ENCODE measurements around the gene PRPF4.
"Not testable (repeated sequence)": the region's sequence is repeated elsewhere in the genome, so short reads cannot be mapped to it uniquely, and the experiment has no call there.

PRPF4 gene

GRCh38 chr9:113275157-113276131, at the start of gene PRPF4, which contains the start of gene CDC26:
PRPF4 (plus strand) TSS chr9:113275658; CDS start chr9:113275744, 86 bp downstream.
CDC26 (minus strand) TSS chr9:113275572; CDS start chr9:113272507, 3,065 bp downstream.
- peak; percentile 92 for DNase-seq (ENCODE audit: low read depth)
- peak within 1 kb of the TSS; percentile 95 for H3K4me3 ChIP-seq (ENCODE audit: low read depth, low read length)
- no peak for TF ChIP-seq CTCF (IDR thresholded peaks at IDR 0.05; ENCODE audit: low read depth, low read length, missing control alignments)

- DNase-seq (ENCODE audit: low read depth) = no peak
- no peak for TF ChIP-seq CTCF (IDR thresholded peaks at IDR 0.05; ENCODE audit: low read depth, low read length, missing control alignments)
- no peak overlapping the region for H3K4me3 ChIP-seq (ENCODE audit: low read depth, low read length)
Observed at GRCh38 chr9:113227436-113227835, 48.0 kb upstream of the PRPF4 start.

- no peak for DNase-seq (ENCODE audit: low read depth)
- no peak for TF ChIP-seq CTCF (IDR thresholded peaks at IDR 0.05; ENCODE audit: low read depth, low read length, missing control alignments)
- H3K4me3 ChIP-seq (ENCODE audit: low read depth, low read length) = no peak overlapping the region
Observed at GRCh38 chr9:113228130-113228665, 47.3 kb upstream of the PRPF4 start.

- no peak overlapping the region for H3K4me3 ChIP-seq (ENCODE audit: low read depth, low read length)
- TF ChIP-seq CTCF (IDR thresholded peaks at IDR 0.05; ENCODE audit: low read depth, low read length, missing control alignments) = no peak
- DNase-seq (ENCODE audit: low read depth) = no peak
Observed at GRCh38 chr9:113231701-113232100, 43.8 kb upstream of the PRPF4 start.

- H3K4me3 ChIP-seq (ENCODE audit: low read depth, low read length); DNase-seq (ENCODE audit: low read depth): not testable (repeated sequence)
Observed at GRCh38 chr9:113235701-113236255, 39.7 kb upstream of the PRPF4 start.

- H3K4me3 ChIP-seq (ENCODE audit: low read depth, low read length) = no peak overlapping the region
- no peak for TF ChIP-seq CTCF (IDR thresholded peaks at IDR 0.05; ENCODE audit: low read depth, low read length, missing control alignments)
- DNase-seq (ENCODE audit: low read depth) = no peak
Observed at GRCh38 chr9:113237026-113237425, 38.4 kb upstream of the PRPF4 start.

GRCh38 chr9:113238202-113238858, 37.1 kb upstream of the PRPF4 start:
- no peak for TF ChIP-seq CTCF (IDR thresholded peaks at IDR 0.05; ENCODE audit: low read depth, low read length, missing control alignments)
- DNase-seq (ENCODE audit: low read depth) = no peak
- H3K4me3 ChIP-seq (ENCODE audit: low read depth, low read length) = no peak overlapping the region
